SH-SY5Y (cell line): ENCODE results near the gene UTY.

Experiments used
- GATA2 ChIP-seq: IDR thresholded peaks from 2 replicates; pipeline ENCODE4 v1.6.1; 2011; ENCODE audit warnings: mild to moderate bottlenecking, low read depth, low read length
- GATA3 ChIP-seq: IDR thresholded peaks from 2 replicates; pipeline ENCODE4 v1.6.1; 2011; ENCODE audit warnings: low read depth, mild to moderate bottlenecking, low read length, moderate library complexity

DNA sequence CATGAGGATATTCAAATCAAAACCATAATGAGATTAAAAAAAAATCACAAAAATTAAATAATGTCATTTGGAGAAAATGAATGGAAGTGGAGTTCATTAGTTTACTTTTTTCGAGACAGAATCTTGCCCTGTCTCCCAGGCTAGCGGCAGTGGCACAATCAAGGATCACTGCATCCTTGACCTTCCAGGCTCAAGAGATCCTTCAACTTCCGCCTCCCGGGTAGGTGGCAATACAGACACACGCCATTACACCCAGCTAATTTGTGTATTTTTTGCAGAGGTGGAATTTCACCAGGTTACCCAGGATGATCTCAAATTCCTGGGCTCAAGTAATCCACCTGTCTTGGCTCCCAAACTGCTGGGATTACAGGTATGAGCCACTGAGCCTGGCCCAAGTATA lies 236.1 kb downstream of the UTY start:
- no peak for TF ChIP-seq GATA2
- TF ChIP-seq GATA3 = no peak
